Sigmoid colon (tissue), 7 donors: ENCODE data around the gene SLC17A5. TPM values are rescaled to one million over a fixed set of nuclear protein-coding genes. Genes with fewer than 3 reads are reported as not detected.

ENCODE experiments used
- DNase-seq: peaks from one replicate; pipeline ENCODE4 v3.0.0-alpha.2; 2019
- H3K27ac ChIP-seq, 4 donors: fragments of 200-600 bp; sonication (generic); one replicate each; pipeline ENCODE4 v1.5.1; 2016 to 2019; ENCODE audit warnings: mild to moderate bottlenecking in 1 of 4
- H3K27me3 ChIP-seq, 3 donors: fragments of 200-600 bp; sonication (generic); one replicate each; pipeline ENCODE4 v1.5.1; 2019; ENCODE audit warnings: mild to moderate bottlenecking in 1 of 3
- H3K36me3 ChIP-seq, 4 donors: fragments of 200-600 bp; sonication (generic); one replicate each; pipeline ENCODE4 v1.5.1; 2016 to 2019
- H3K4me1 ChIP-seq, 4 donors: fragments of 200-600 bp; sonication (generic); one replicate each; pipeline ENCODE4 v1.5.1; 2017 to 2019
- H3K4me3 ChIP-seq, 4 donors: fragments of 200-600 bp; sonication (generic); one replicate each; pipeline ENCODE4 v1.5.1; 2017 to 2019; ENCODE audit warnings: mild to moderate bottlenecking in 2 of 4, moderate library complexity in 1 of 4
- H3K9me3 ChIP-seq, 4 donors: fragments of 200-600 bp in 3 of 4; sonication (generic) in 3 of 4; one replicate each; pipeline versions ENCODE4 v1.5.1 to v1.6.1; 2013 to 2019
- EP300 ChIP-seq, 4 donors: sonication (generic); formaldehyde crosslinking; IDR thresholded peaks; one replicate each; pipeline ENCODE4 v1.6.1; 2017; ENCODE audit warnings: antibody characterized with exemption in 4 of 4
- POLR2A ChIP-seq, 2 donors: fragments of 450-650 bp; IDR thresholded peaks; one replicate each; pipeline ENCODE4 v1.6.1; 2016; ENCODE audit warnings: antibody characterized with exemption in 2 of 2, mild to moderate bottlenecking in 2 of 2, moderate library complexity in 2 of 2
- POLR2AphosphoS5 ChIP-seq, 4 donors: sonication (generic); formaldehyde crosslinking; IDR thresholded peaks; one replicate each; pipeline ENCODE4 v1.6.1; 2017; ENCODE audit warnings: antibody characterized with exemption in 4 of 4
- WGBS, 2 donors: extraction: QIAGEN DNeasy Blood & Tissue Kit; methylation state at CpG; one replicate each; pipeline ENCODE4 v1.1.7; 2013; 5-methylcytosine and 5-hydroxymethylcytosine counted together
- intact Hi-C: fragments of 100-400 bp; cut with DNase I; formaldehyde crosslinking; loops from one replicate; pipeline ENCODE4 v1.15.1; 2023
- polyA plus RNA-seq, 3 donors: library from polyadenylated mRNA; stranded (reverse); fragments of 200-250 nt; gene quantifications; one replicate each; pipeline ENCODE4 v1.2.3, GENCODE V29; 2013
- total RNA-seq, 4 donors: library from RNA; depleted of rRNA; stranded (reverse); fragments of >200 nt; gene quantifications; one replicate each; pipeline ENCODE4 v1.1.0, GENCODE V29; 2016
- TF ChIP-seq, protein P1 (sequence below), 4 experiments: fragments of 450-650 bp in 3 of 4; fragments of 200-600 bp in 1 of 4; IDR thresholded peaks; one replicate each; pipeline ENCODE4 v1.5.1; 2016 to 2019; ENCODE audit warnings: antibody characterized with exemption in 4 of 4, mild to moderate bottlenecking in 3 of 4, moderate library complexity in 2 of 4
- donor health status: healthy with polysubstance abuse.
- donor health status: Bipolar disorder and iron deficiency.
- donor health status: healthy.

SLC17A5 gene
- total and polyA plus RNA-seq, 7 donors, result 7.6 to 18.2 (median 12.7) TPM

DNA sequence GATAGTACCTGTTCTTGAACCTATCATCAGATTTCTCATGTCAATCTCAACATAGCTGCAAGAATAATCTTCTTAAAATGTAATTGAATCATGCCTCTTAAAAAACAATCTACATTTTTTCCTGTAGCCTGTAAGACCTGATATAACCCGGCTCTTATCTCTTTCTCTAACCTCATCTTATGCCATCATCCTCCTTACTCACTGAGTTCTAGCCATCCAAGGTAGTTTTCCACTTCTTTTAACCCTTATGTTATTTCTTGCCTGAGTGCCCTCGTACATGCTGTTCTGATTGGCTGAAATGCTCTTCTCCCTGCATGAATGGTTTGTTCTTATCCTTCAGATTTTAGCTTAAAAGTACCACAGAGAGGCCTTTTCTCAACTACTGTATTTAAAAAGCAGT is 16.4 kb downstream of the SLC17A5 start:
- WGBS, 2 donors, result 84 to 91% methylated on average over 2 of the region's 2 CpGs
- no peaks in the 10 kb centered on the region for H3K9me3 ChIP-seq
- no peak overlapping the region for H3K4me3 ChIP-seq
- H3K27me3 ChIP-seq, result no peaks in the 10 kb centered on the region
- intact Hi-C loops, result no loop called here
- TF ChIP-seq, protein P1, sequence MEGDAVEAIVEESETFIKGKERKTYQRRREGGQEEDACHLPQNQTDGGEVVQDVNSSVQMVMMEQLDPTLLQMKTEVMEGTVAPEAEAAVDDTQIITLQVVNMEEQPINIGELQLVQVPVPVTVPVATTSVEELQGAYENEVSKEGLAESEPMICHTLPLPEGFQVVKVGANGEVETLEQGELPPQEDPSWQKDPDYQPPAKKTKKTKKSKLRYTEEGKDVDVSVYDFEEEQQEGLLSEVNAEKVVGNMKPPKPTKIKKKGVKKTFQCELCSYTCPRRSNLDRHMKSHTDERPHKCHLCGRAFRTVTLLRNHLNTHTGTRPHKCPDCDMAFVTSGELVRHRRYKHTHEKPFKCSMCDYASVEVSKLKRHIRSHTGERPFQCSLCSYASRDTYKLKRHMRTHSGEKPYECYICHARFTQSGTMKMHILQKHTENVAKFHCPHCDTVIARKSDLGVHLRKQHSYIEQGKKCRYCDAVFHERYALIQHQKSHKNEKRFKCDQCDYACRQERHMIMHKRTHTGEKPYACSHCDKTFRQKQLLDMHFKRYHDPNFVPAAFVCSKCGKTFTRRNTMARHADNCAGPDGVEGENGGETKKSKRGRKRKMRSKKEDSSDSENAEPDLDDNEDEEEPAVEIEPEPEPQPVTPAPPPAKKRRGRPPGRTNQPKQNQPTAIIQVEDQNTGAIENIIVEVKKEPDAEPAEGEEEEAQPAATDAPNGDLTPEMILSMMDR (IDR thresholded peaks at IDR 0.05), result no peak
- TF ChIP-seq POLR2A (IDR thresholded peaks at IDR 0.05) (no peak), EP300 (IDR thresholded peaks at IDR 0.05) (no peak), POLR2AphosphoS5 (IDR thresholded peaks at IDR 0.05) (no peak)
- no peak for DNase-seq
- H3K4me1 ChIP-seq, result peaks cover 0 to 10% (median 5%) of the 10 kb centered on the region in 4 donors
- no peak overlapping the region for H3K27ac ChIP-seq
- peaks cover 7 to 81% (median 17%) of the 10 kb centered on the region in 4 donors for H3K36me3 ChIP-seq

DNA sequence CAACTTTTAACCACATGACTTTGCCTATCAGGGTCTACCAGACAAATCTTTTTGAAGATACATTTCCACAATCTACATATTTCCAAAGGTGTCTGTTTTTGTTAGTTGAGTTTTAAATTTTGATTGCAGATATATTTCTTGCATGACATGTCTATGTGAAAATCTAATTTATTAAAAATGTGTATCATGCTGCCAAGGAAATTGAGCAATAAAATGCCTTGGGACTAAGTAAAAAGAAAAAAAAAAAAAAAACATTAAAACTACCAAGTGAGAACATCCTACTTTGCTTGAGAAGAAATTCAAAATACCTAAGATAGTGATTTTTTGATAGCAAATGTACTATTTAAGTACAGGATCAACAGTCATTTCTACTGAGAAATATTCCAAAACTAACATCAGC is 17.7 kb downstream of the SLC17A5 start:
- TF ChIP-seq POLR2AphosphoS5 (IDR thresholded peaks at IDR 0.05) (no peak), POLR2A (IDR thresholded peaks at IDR 0.05) (no peak), EP300 (IDR thresholded peaks at IDR 0.05) (no peak)
- TF ChIP-seq, protein P1 (IDR thresholded peaks at IDR 0.05), result no peak
- no peak for DNase-seq
- no peak overlapping the region for H3K27ac ChIP-seq
- no peak overlapping the region for H3K4me3 ChIP-seq
- no peaks in the 10 kb centered on the region for H3K4me1 ChIP-seq
- no peaks in the 10 kb centered on the region for H3K9me3 ChIP-seq
- H3K27me3 ChIP-seq, result no peaks in the 10 kb centered on the region
- H3K36me3 ChIP-seq, result peaks cover 5 to 89% (median 21%) of the 10 kb centered on the region in 4 donors
- intact Hi-C loops, result no loop called here

DNA sequence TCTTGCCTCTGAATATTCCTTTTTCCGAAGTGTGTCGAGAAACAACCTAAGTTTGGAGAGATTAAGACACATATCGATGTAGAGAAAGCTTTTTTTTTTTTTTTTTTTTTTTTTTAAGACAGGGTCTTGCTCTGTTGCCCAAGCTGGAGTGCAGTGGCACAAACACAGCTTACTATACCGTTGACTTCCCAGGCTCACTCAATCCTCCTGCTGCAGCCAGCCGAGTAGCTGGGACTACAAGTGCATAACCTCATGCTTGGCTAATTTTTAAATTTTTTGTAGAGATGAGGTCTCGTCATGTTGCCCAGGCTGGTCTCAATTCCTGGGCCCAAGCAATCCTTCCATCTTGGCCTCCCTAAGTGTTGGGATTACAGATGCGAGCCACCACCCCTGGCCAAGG is 21.4 kb downstream of the SLC17A5 start:
- Histone ChIP-seq H3K4me3 (no peak overlapping the region), H3K9me3 (no peaks in the 10 kb centered on the region), H3K4me1 (no peaks in the 10 kb centered on the region), H3K36me3 (peaks cover 8 to 91% (median 26%) of the 10 kb centered on the region in 4 donors), H3K27me3 (no peaks in the 10 kb centered on the region), H3K27ac (no peak overlapping the region)
- intact Hi-C loops, result no loop called here
- no peak for DNase-seq
- 93 to 97% methylated on average over 7 of the region's 7 CpGs for WGBS, 2 donors
- TF ChIP-seq, protein P1 (IDR thresholded peaks at IDR 0.05), result no peak
- TF ChIP-seq POLR2A (IDR thresholded peaks at IDR 0.05), result no peak
- no peak for TF ChIP-seq EP300 (IDR thresholded peaks at IDR 0.05)
- TF ChIP-seq POLR2AphosphoS5 (IDR thresholded peaks at IDR 0.05), result no peak

DNA sequence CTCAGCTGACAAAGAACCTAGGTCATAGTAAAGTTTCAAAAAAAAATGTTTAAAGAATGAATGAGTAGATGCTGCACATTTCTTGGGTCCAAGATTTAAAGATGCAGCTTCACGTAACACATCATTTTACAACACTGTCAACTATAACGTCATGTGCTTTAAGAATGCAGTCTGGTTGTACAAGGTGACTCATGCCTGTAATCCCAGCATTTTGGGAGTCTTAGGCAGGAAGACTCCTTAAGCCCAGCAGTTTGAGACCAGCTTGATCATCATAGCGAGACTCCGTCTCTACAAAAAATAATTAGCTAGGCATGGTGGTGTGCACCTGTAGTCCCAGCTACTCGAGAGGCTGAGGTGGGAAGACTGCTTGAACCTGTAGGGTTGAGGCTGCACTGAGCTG is 21.9 kb downstream of the SLC17A5 start:
- Histone ChIP-seq H3K4me1 (no peaks in the 10 kb centered on the region), H3K27me3 (no peaks in the 10 kb centered on the region), H3K4me3 (no peak overlapping the region), H3K9me3 (no peaks in the 10 kb centered on the region), H3K27ac (no peak overlapping the region), H3K36me3 (peaks cover 8 to 91% (median 28%) of the 10 kb centered on the region in 4 donors)
- no peak for DNase-seq
- TF ChIP-seq POLR2A (IDR thresholded peaks at IDR 0.05), result no peak
- no peak for TF ChIP-seq EP300 (IDR thresholded peaks at IDR 0.05)
- TF ChIP-seq, protein P1 (IDR thresholded peaks at IDR 0.05), result no peak
- TF ChIP-seq POLR2AphosphoS5 (IDR thresholded peaks at IDR 0.05), result no peak
- WGBS, 2 donors, result 95 to 96% methylated on average over 5 of the region's 5 CpGs
- intact Hi-C loops, result no loop called here

DNA sequence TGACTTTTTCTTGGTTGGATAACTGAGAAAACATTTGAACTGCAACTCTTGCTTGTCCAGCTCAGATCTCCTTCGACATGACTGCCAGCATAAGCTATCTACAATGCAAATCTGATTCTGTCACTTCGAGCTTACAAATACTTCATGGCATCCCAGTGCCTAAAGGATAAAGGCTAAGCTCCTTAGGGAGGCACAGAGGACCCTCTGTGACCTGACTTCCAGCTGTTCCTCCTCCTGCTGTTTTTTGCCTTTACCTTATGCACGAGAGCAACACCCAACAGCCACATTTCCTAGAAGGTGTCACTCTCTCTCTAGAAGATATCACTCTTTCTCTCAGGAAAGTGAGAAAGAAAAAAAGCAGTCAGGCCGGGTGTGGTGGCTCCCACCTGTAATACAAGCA is 23.4 kb downstream of the SLC17A5 start:
- intact Hi-C loops, result no loop called here

More for the DNA sequence above, 23.4 kb downstream of the SLC17A5 start:
- DNase-seq, result no peak
- no peaks in the 10 kb centered on the region for H3K27me3 ChIP-seq
- TF ChIP-seq POLR2AphosphoS5 (IDR thresholded peaks at IDR 0.05), result no peak
- no peak for TF ChIP-seq POLR2A (IDR thresholded peaks at IDR 0.05)
- H3K4me3 ChIP-seq, result no peak overlapping the region
- no peaks in the 10 kb centered on the region for H3K9me3 ChIP-seq
- peaks cover 8 to 91% (median 30%) of the 10 kb centered on the region in 4 donors for H3K36me3 ChIP-seq
- no peak overlapping the region for H3K27ac ChIP-seq
- WGBS, 2 donors, result 80 to 98% methylated on average over 4 of the region's 4 CpGs
- H3K4me1 ChIP-seq, result no peaks in the 10 kb centered on the region
